KOPT-K1 (cell line): ENCODE results near the gene USP28.

Experiments
- H3K27ac ChIP-seq: fragments of 200-600 bp; sonication (generic); 2 replicates; pipeline ENCODE4 v1.5.1; 2016; ENCODE audit warnings: antibody characterized with exemption, mild to moderate bottlenecking, low read depth, low read length; ENCODE audit not compliant: poor library complexity, severe bottlenecking
- H3K36me3 ChIP-seq: fragments of 200-600 bp; sonication (generic); 2 replicates; pipeline ENCODE4 v1.5.1; 2017; ENCODE audit warnings: antibody characterized with exemption, mild to moderate bottlenecking, low read length, moderate library complexity; ENCODE audit not compliant: insufficient read depth
- H3K9me3 ChIP-seq: fragments of 200-600 bp; sonication (generic); 2 replicates; pipeline ENCODE4 v1.5.1; 2017; ENCODE audit warnings: antibody characterized with exemption, low read length, mild to moderate bottlenecking; ENCODE audit not compliant: insufficient read depth, poor library complexity, severe bottlenecking

Gene USP28

GRCh38 chr11:113865873-113866272 lies 9.5 kb downstream of the USP28 start:
- no peaks in the 10 kb centered on the region for H3K9me3 ChIP-seq
- H3K27ac ChIP-seq = no peak overlapping the region
- H3K36me3 ChIP-seq = no peaks in the 10 kb centered on the region

DNA sequence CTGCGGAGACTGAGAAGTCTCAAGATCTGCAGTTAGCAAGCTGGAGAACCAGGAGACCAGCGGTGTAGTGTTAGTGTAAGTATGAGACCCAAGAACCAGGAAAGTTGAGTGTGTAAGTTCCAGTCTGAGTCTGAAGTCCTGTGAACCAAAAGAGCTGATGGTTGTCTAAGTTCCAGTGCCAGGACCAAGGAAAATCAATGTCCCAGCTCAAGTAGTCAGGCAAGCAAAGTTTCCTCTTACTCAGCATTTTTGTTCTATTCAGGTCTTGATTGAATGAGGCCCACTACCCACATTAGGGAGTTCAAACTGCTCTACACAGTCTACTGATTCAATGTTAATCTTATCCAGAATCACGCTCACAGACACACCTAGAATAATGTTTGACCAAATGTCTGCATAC lies 11.0 kb downstream of the USP28 start:
- Histone ChIP-seq H3K36me3 (no peaks in the 10 kb centered on the region), H3K9me3 (no peaks in the 10 kb centered on the region), H3K27ac (no peak overlapping the region)

- Histone ChIP-seq H3K36me3 (no peaks in the 10 kb centered on the region), H3K27ac (no peak overlapping the region), H3K9me3 (no peaks in the 10 kb centered on the region)
Observed at GRCh38 chr11:113862435-113862834, 12.9 kb downstream of the USP28 start.

GRCh38 chr11:113859665-113860064 lies 15.7 kb downstream of the USP28 start:
- no peaks in the 10 kb centered on the region for H3K9me3 ChIP-seq
- no peaks in the 10 kb centered on the region for H3K36me3 ChIP-seq
- H3K27ac ChIP-seq = no peak overlapping the region

DNA sequence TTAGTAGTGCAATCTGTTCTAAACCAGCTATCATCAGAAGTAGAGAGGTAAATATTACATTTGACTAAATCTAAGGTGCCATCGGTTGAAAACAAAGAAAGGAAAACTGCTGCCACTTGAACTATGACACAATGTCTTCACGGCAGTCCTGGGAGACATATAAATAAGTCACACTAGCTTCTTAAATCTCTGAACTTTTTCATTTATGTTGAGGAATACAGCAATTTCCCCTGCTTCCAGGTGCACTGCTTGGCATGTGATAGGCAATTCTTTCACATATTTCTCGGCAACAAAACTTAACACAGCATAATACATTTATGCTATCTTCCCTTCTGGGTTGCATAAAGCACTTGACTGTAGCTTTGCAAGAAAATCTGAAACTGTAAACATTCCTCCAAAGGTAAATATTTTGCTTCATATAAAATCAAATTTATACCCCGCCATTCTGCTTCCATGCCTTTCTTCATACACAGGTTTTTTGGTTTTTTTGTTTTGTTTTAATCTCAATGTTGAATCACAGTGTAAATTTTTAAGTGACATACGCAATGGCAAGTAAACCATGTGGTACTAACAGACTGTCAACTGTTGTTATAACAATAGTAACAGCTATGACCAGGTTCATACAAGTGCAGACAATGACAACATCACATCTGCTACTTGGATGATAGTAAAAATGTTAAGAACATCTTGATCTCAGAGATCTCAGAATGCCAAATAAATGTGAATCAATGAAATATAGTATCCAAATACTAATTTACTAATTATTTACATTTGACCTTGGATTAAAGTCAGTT lies 18.2 kb downstream of the USP28 start:
- Histone ChIP-seq H3K27ac (no peak overlapping the region), H3K9me3 (no peaks in the 10 kb centered on the region), H3K36me3 (no peaks in the 10 kb centered on the region)

GRCh38 chr11:113855803-113856202 lies 19.6 kb downstream of the USP28 start:
- Histone ChIP-seq H3K36me3 (no peaks in the 10 kb centered on the region), H3K27ac (no peak overlapping the region), H3K9me3 (no peaks in the 10 kb centered on the region)

GRCh38 chr11:113850188-113850587 lies 25.2 kb downstream of the USP28 start:
- Histone ChIP-seq H3K9me3 (no peaks in the 10 kb centered on the region), H3K27ac (no peak overlapping the region), H3K36me3 (peaks cover 16% of the 10 kb centered on the region)

- Histone ChIP-seq H3K27ac (no peak overlapping the region), H3K9me3 (no peaks in the 10 kb centered on the region), H3K36me3 (peaks cover 16% of the 10 kb centered on the region)
Observed at GRCh38 chr11:113849713-113850112, 25.7 kb downstream of the USP28 start.

DNA sequence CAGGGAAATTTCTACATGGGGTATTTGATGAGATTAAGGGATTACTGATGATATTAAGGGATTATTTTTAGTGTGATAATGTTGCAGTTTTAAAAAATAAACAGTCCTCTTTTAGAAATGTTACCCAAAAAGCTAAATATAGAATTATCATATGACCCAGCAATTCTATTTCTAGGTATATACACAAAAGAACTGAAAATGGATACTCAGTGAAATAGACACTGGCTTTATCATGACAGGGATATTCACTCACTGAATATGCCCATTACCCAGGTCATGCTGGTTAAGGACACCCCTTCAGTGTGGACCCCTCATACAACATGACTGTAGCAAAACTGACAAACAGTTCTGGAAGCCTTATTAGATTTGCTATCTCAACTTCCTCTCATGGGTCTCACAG lies 27.8 kb downstream of the USP28 start:
- Histone ChIP-seq H3K36me3 (peaks cover 16% of the 10 kb centered on the region), H3K27ac (no peak overlapping the region), H3K9me3 (no peaks in the 10 kb centered on the region)

DNA sequence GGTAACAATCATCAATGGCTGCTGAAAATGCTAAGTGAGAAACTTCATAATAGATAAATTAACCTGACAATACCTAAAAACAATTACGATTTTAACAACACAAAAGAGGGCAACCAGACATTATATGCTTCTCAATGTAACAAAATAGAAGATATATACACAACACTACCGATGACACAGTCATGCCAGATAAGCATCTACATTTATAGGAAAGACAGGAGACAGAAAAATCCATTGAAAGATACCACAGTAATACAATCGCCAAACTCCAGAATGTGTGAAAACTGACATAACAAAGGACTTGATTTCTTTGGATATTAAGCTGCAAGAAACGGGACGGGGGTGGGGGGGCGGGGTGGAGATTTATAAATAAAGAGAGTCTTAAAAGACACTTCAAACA lies 28.3 kb downstream of the USP28 start:
- peaks cover 16% of the 10 kb centered on the region for H3K36me3 ChIP-seq
- H3K9me3 ChIP-seq = no peaks in the 10 kb centered on the region
- H3K27ac ChIP-seq = no peak overlapping the region

- no peaks in the 10 kb centered on the region for H3K9me3 ChIP-seq
- H3K36me3 ChIP-seq = peaks cover 23% of the 10 kb centered on the region
- H3K27ac ChIP-seq = peak overlapping the region; percentile 30
Observed at GRCh38 chr11:113841691-113842090, 33.7 kb downstream of the USP28 start.

GRCh38 chr11:113840932-113841664 lies 34.3 kb downstream of the USP28 start:
- Histone ChIP-seq H3K9me3 (no peaks in the 10 kb centered on the region), H3K36me3 (peaks cover 23% of the 10 kb centered on the region), H3K27ac (peak overlapping the region; percentile 30)

DNA sequence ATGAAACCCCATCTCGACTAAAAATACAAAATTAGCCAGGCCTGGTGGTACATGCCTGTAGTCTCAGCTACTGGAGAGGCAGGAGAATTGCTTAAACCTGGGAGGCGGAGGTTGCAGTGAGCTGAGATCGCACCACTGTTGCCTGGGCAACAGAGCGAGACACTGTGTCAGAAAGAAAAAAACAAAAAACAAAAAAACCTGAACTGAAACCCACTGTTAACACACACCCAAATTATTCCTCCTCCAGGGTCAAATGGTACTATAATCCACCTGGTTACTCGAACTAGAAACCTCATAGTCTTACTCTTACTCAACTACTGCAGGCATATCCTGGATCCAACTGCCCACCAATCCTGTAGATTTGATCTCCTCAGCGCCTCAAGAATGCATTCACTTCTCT lies 35.5 kb downstream of the USP28 start:
- no peak overlapping the region for H3K27ac ChIP-seq
- peaks cover 23% of the 10 kb centered on the region for H3K36me3 ChIP-seq
- H3K9me3 ChIP-seq = no peaks in the 10 kb centered on the region

DNA sequence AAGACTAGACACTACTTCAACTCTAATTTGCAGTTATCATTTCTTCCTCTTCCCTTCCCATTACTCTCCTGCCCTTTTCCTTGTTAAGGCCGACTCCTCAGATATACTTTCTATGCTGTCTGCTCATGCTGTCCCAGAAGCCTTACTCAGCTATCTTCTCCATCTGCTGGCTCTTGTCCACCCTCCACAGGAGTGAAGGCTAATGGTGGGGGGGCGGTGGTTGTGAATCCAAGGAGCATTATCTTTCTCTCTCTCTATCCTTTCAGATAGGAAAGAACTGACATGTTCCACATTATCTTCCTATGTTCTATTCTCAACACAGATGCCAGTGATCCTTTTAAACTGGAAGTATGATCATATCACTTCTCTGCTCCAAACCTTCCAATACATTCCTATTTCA lies 37.4 kb downstream of the USP28 start:
- H3K36me3 ChIP-seq = peaks cover 26% of the 10 kb centered on the region
- no peaks in the 10 kb centered on the region for H3K9me3 ChIP-seq
- H3K27ac ChIP-seq = no peak overlapping the region

DNA sequence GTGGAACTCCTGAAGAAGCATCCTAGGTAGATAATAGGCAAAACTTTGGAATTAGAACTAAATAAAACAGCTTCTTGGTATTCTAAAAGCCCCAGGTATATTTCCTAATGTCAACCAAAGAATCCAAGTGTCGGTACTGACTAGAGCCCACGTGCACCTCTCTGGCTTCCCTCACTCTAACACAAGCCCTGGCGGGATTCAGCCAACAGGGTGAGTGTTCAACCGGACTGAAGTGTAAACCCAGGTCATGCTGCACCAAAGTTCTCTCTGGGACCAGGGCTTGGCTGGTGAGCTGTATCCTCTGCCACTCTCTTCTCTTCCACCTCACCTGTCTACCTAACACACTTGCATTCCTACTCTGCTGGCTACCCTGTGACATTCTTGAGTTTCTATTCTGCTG lies 40.1 kb downstream of the USP28 start:
- no peaks in the 10 kb centered on the region for H3K9me3 ChIP-seq
- H3K27ac ChIP-seq = no peak overlapping the region
- H3K36me3 ChIP-seq = peaks cover 29% of the 10 kb centered on the region

DNA sequence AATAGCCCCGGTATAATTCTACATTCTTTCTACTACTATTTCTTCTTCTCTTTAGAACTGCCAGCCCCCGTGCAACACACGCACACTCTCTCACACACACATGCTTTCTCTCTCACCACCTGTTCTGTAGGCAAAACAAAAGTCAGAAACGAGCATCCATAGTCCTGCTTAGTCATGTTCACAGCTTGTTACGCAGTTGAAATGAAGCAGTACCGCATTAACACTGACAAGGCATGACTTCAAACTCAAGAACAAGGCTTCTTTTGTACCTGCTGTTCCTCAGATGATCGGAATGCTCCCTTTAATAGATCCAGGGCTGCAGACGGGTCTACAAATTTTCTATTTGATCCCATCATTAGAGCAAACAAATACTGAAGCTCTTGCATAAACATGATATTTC lies 42.2 kb downstream of the USP28 start:
- Histone ChIP-seq H3K27ac (no peak overlapping the region), H3K36me3 (peaks cover 12% of the 10 kb centered on the region; the same call in 1 of the 2 replicates)

More for the DNA sequence above, 42.2 kb downstream of the USP28 start:
- no peaks in the 10 kb centered on the region for H3K9me3 ChIP-seq
